NT2/D1 (cell line): Measurements from ENCODE around the gene HMHB1.

ENCODE experiments used
- SUZ12 ChIP-seq: IDR thresholded peaks from 2 replicates; pipeline ENCODE4 v1.6.1; 2011; ENCODE audit not compliant: insufficient read length, insufficient read depth; ENCODE audit errors: extremely low read depth
- ZNF274 ChIP-seq: IDR thresholded peaks from 2 replicates; pipeline ENCODE4 v1.6.1; 2011; ENCODE audit warnings: mild to moderate bottlenecking, low read depth, low read length

- TF ChIP-seq ZNF274 (no peak), SUZ12 (no peak)
Measured at GRCh38 chr5:143775258-143775657, 36.7 kb upstream of the HMHB1 start.
